ENCODE data around the gene SNRPA. TPM values are rescaled to one million over a fixed set of nuclear protein-coding genes. Genes with fewer than 3 reads are reported as not detected.

SNRPA gene
- total and polyA plus RNA-seq, 2 donors, result 58.4 to 60.9 TPM

DNA sequence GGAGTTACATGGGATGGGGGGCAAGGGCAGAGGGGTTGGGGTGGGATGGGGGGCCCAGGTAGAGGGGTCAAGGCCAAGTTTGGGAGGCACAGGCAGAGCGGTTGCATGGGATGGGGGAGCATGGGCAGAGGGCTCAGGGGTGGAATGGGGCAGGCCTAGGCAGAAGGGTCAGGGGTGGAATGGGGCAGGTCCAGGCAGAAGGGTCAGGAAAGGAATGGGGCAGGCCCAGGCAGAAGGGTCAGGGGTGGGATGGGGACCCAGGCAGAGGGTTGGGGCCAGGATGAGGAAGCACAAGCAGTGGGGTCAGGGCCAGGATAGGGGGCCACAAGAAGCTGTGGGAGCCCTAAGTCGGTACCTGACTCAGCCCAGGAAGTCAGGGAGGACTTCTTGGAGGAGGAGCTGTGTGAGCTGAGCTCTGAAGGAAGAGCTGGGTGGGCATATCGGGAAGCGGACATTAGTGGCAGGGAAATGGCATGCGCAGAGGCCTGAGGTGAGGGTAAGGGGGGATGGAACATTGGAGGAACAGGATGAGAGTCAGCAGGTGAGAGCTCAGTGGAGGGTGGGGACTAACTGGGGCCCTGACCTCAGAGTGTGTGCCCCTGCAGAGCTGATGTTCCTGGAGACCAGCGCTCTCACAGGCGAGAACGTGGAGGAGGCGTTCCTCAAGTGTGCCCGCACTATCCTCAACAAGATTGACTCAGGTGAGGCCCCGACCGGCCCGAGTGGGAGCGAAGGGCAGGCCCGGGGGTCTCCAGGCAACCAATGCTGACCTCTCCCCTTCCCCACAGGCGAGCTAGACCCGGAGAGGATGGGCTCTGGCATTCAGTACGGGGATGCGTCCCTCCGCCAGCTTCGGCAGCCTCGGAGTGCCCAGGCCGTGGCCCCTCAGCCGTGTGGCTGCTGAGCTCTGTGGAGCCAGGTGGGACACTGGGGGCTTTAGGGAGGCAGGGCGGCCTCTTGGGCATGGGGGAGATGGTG lies 35.3 kb downstream of the SNRPA start:
- H3K36me3 ChIP-seq (ENCODE audit: control insufficient read depth in 2 of 2, insufficient read depth in 2 of 2, low read length in 1 of 2), result peaks cover 19 to 44% of the 10 kb centered on the region in 2 donors
- 97% methylated on average over 25 of the region's 25 CpGs for WGBS
- no peak overlapping the region for H3K27ac ChIP-seq (ENCODE audit: low read depth in 1 of 2, low read length in 1 of 2)

GRCh38 chr19:40791349-40791748 lies 40.3 kb downstream of the SNRPA start:
- no peaks in the 10 kb centered on the region for H3K9me3 ChIP-seq (ENCODE audit: control insufficient read depth in 2 of 2, insufficient read depth in 1 of 2, low read length in 1 of 2)
- over 99% methylated on average over 7 of the region's 7 CpGs for WGBS
- no peak overlapping the region for H3K4me3 ChIP-seq (ENCODE audit: low read length in 2 of 2)
- no peak overlapping the region for H3K27ac ChIP-seq (ENCODE audit: low read depth in 1 of 2, low read length in 1 of 2)
- H3K27me3 ChIP-seq (ENCODE audit: control insufficient read depth in 2 of 2, insufficient read depth in 1 of 2, low read length in 1 of 2), result no peaks in the 10 kb centered on the region
- H3K36me3 ChIP-seq (ENCODE audit: control insufficient read depth in 2 of 2, insufficient read depth in 2 of 2, low read length in 1 of 2), result peaks cover 13 to 31% of the 10 kb centered on the region in 2 donors
- DNase-seq (ENCODE audit: low read depth in 6 of 9, low spot score in 9 of 9), result no peak
- peaks cover 0 to under 1% of the 10 kb centered on the region in 2 donors for H3K4me1 ChIP-seq (ENCODE audit: control insufficient read depth in 2 of 2, insufficient read depth in 2 of 2, low read length in 2 of 2)

More for the DNA sequence above, 35.3 kb downstream of the SNRPA start:
- Histone ChIP-seq H3K4me1 (ENCODE audit: control insufficient read depth in 2 of 2, insufficient read depth in 2 of 2, low read length in 2 of 2) (no peaks in the 10 kb centered on the region), H3K27me3 (ENCODE audit: control insufficient read depth in 2 of 2, insufficient read depth in 1 of 2, low read length in 1 of 2) (no peaks in the 10 kb centered on the region), H3K9me3 (ENCODE audit: control insufficient read depth in 2 of 2, insufficient read depth in 1 of 2, low read length in 1 of 2) (no peaks in the 10 kb centered on the region), H3K4me3 (ENCODE audit: low read length in 2 of 2) (no peak overlapping the region)
- no peak for DNase-seq (ENCODE audit: low read depth in 6 of 9, low spot score in 9 of 9)

GRCh38 chr19:40791996-40792395 lies 41.0 kb downstream of the SNRPA start:
- Histone ChIP-seq H3K27ac (ENCODE audit: low read depth in 1 of 2, low read length in 1 of 2) (no peak overlapping the region), H3K4me3 (ENCODE audit: low read length in 2 of 2) (no peak overlapping the region), H3K4me1 (ENCODE audit: control insufficient read depth in 2 of 2, insufficient read depth in 2 of 2, low read length in 2 of 2) (peaks cover 0 to 4% of the 10 kb centered on the region in 2 donors), H3K9me3 (ENCODE audit: control insufficient read depth in 2 of 2, insufficient read depth in 1 of 2, low read length in 1 of 2) (no peaks in the 10 kb centered on the region), H3K27me3 (ENCODE audit: control insufficient read depth in 2 of 2, insufficient read depth in 1 of 2, low read length in 1 of 2) (no peaks in the 10 kb centered on the region), H3K36me3 (ENCODE audit: control insufficient read depth in 2 of 2, insufficient read depth in 2 of 2, low read length in 1 of 2) (peaks cover 10 to 29% of the 10 kb centered on the region in 2 donors)
- 98% methylated on average over 3 of the region's 3 CpGs for WGBS
- DNase-seq (ENCODE audit: low read depth in 6 of 9, low spot score in 9 of 9), result no peak

- Histone ChIP-seq H3K4me3 (ENCODE audit: low read length in 2 of 2) (no peak overlapping the region), H3K36me3 (ENCODE audit: control insufficient read depth in 2 of 2, insufficient read depth in 2 of 2, low read length in 1 of 2) (peaks cover 17 to 19% of the 10 kb centered on the region in 2 donors), H3K27me3 (ENCODE audit: control insufficient read depth in 2 of 2, insufficient read depth in 1 of 2, low read length in 1 of 2) (no peaks in the 10 kb centered on the region), H3K27ac (ENCODE audit: low read depth in 1 of 2, low read length in 1 of 2) (peak overlapping the region in 1 of 2 donors; percentile 82), H3K9me3 (ENCODE audit: control insufficient read depth in 2 of 2, insufficient read depth in 1 of 2, low read length in 1 of 2) (no peaks in the 10 kb centered on the region), H3K4me1 (ENCODE audit: control insufficient read depth in 2 of 2, insufficient read depth in 2 of 2, low read length in 2 of 2) (peaks cover 22 to 39% of the 10 kb centered on the region in 2 donors)
- WGBS, result 98% methylated on average over 14 of the region's 14 CpGs
- no peak for DNase-seq (ENCODE audit: low read depth in 6 of 9, low spot score in 9 of 9)
Observed at GRCh38 chr19:40797166-40797962, 46.4 kb downstream of the SNRPA start.

DNA sequence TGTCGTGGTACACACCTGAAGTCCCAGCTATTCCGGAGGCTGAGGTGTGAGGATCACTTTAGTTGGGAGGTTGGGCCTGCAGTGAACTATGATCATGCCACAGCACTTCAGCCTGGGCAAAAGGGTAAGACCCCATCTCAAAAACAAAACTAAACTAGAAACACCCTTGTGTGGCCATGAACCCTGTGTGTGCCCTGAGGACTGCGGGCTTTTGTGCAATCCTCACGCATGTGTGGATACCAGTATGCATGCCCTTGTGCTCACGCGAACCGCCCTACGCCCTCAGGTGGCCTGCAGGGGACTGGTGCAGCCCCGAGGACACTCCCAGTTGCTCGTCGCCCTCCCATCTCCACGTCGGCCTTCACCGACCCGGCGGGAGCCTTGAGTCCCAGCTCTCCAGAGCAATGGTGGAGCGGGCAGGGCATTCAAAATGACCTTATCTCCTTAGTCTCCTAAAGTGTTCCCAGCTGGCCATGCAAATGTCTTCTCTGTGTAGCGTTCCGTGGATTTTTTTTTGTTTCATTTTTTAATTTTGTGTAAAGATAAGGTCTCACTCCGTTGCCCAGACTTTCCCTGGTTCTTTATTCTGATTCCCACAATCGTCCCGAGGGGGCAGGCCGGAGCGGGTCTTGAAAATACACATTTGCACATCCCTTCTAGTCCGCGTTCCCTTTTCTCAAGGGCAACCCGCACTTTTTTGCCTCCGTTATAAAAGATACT lies 47.1 kb downstream of the SNRPA start:
- Histone ChIP-seq H3K27ac (ENCODE audit: low read depth in 1 of 2, low read length in 1 of 2) (peak overlapping the region; percentile 82 to 96), H3K9me3 (ENCODE audit: control insufficient read depth in 2 of 2, insufficient read depth in 1 of 2, low read length in 1 of 2) (no peaks in the 10 kb centered on the region), H3K36me3 (ENCODE audit: control insufficient read depth in 2 of 2, insufficient read depth in 2 of 2, low read length in 1 of 2) (peaks cover 24 to 26% of the 10 kb centered on the region in 2 donors), H3K4me3 (ENCODE audit: low read length in 2 of 2) (peak overlapping the region; percentile 49 to 96), H3K4me1 (ENCODE audit: control insufficient read depth in 2 of 2, insufficient read depth in 2 of 2, low read length in 2 of 2) (peaks cover 29 to 47% of the 10 kb centered on the region in 2 donors), H3K27me3 (ENCODE audit: control insufficient read depth in 2 of 2, insufficient read depth in 1 of 2, low read length in 1 of 2) (no peaks in the 10 kb centered on the region)
- 12% methylated on average over 28 of the region's 28 CpGs for WGBS
- DNase-seq (ENCODE audit: low read depth in 6 of 9, low spot score in 9 of 9), result peak in 3 of 9 donors; percentile 48 to 63 (median 52)

DNA sequence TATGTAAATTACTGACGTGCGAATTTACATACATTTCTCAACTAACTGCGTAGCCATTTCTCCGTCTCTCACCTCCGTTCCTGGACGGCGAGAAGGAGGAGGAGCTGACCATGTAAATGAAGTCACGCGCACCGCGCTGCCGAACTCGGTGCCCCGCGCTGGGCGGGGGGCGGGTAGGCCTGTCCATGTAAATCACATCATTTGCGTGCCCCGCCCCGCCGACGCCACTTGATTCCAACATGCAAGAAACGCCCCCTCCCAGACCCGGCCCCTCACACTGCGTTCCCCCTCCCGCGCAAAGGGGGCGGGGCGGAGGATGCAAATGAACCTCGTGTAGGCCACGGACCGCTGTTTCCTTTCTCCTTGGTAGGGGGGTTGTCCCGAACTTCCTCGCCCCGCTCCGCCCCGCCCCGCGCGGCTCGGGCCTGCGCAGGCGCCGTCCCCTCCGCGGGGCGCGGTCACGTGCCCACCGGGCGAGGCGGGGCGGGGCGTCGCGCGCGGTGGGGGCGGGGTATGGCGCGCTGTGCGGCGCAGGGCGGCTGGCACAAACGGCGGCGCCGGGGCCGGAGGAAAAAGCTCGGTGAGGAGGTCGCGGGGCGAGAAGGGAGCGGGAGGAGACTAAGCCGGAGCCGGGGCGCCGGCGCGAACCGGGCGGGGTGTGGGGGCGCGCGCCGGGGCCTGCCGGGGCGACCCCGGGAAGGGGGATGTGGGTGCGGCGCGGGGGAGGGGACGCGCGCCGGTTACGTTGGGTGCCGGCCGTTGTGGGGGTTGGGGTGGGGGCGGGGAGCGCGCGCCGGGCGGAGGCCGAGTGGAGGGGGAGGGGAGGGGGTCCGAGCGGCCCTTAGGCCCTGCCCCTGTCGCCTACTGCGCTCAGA lies 47.9 kb downstream of the SNRPA start, which contains the start of gene EGLN2:
Gene EGLN2 (plus strand): TSS at position 509 of the 875 bp plus-strand sequence. CDS start 1,382 bp downstream, outside the sequence.
- Histone ChIP-seq H3K27me3 (ENCODE audit: control insufficient read depth in 2 of 2, insufficient read depth in 1 of 2, low read length in 1 of 2) (no peaks in the 10 kb centered on the region), H3K4me3 (ENCODE audit: low read length in 2 of 2) (peak within 1 kb of the TSS; percentile 87 to 96), H3K4me1 (ENCODE audit: control insufficient read depth in 2 of 2, insufficient read depth in 2 of 2, low read length in 2 of 2) (peaks cover 36 to 55% of the 10 kb centered on the region in 2 donors), H3K27ac (ENCODE audit: low read depth in 1 of 2, low read length in 1 of 2) (peak within 1 kb of the TSS; percentile 82 to 96), H3K36me3 (ENCODE audit: control insufficient read depth in 2 of 2, insufficient read depth in 2 of 2, low read length in 1 of 2) (peaks cover 29 to 34% of the 10 kb centered on the region in 2 donors), H3K9me3 (ENCODE audit: control insufficient read depth in 2 of 2, insufficient read depth in 1 of 2, low read length in 1 of 2) (no peaks in the 10 kb centered on the region)
- WGBS, result under 1% methylated on average over 109 of the region's 110 CpGs
- peak; percentile 96 to 100 (median 100) for DNase-seq (ENCODE audit: low read depth in 6 of 9, low spot score in 9 of 9)

DNA sequence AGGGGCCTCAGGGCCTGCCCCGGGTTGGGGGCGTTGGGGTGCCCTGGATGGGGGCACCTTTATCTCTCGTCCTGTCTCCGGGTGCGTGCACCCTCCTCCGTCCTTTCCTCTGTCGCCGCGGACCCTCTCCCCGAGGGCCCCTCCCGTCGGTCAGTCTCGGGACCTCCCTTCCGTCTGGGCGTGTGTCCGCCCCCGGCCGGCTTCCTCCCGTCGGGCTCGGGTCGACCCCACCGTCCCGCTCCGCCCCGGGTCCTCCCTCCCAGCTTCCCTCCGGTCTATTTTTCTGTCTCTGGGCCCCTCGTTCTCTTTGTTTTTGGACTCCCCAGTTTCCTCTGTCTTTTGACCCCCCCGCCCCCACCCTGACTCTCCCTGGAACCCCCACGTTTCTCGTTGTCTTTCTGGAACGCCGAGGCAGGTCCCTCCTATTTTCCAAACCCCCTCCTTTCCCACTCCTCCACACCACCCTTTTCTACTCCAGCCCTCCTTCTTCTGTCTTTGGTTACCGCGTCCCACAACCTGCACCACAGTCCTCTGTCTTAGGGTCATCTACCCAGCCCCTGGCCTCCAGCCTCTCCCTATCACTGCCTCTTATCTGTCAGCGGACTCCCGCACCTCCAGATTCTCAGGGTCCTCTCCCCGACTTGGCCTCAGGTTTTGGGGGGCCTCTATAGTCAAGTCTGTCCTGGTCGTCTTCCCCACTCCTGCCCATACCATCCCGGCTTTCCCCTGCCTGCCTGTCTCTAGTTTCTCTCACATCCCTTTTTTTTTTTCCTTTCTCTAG lies 48.7 kb downstream of the SNRPA start:
- H3K4me1 ChIP-seq (ENCODE audit: control insufficient read depth in 2 of 2, insufficient read depth in 2 of 2, low read length in 2 of 2), result peaks cover 38 to 63% of the 10 kb centered on the region in 2 donors
- H3K27ac ChIP-seq (ENCODE audit: low read depth in 1 of 2, low read length in 1 of 2), result peak overlapping the region; percentile 70 to 96
- H3K4me3 ChIP-seq (ENCODE audit: low read length in 2 of 2), result peak overlapping the region; percentile 87 to 96
- no peaks in the 10 kb centered on the region for H3K27me3 ChIP-seq (ENCODE audit: control insufficient read depth in 2 of 2, insufficient read depth in 1 of 2, low read length in 1 of 2)
- 6% methylated on average over 40 of the region's 40 CpGs for WGBS
- no peaks in the 10 kb centered on the region for H3K9me3 ChIP-seq (ENCODE audit: control insufficient read depth in 2 of 2, insufficient read depth in 1 of 2, low read length in 1 of 2)
- no peak for DNase-seq (ENCODE audit: low read depth in 6 of 9, low spot score in 9 of 9)
- H3K36me3 ChIP-seq (ENCODE audit: control insufficient read depth in 2 of 2, insufficient read depth in 2 of 2, low read length in 1 of 2), result peaks cover 37% of the 10 kb centered on the region in 2 donors
